Middle frontal gyrus (tissue), 1 donor: ENCODE results near the gene RNF103.
"Not testable (repeated sequence)": the region's sequence is repeated elsewhere in the genome, so short reads cannot be mapped to it uniquely, and the experiment has no call there.

ENCODE experiments used
- DNase-seq: peaks from one replicate; pipeline ENCODE4 v3.0.0-alpha.2; 2015; ENCODE audit warnings: low spot score; ENCODE audit errors: extremely low spot score

The RNF103 gene

GRCh38 chr2:86623494-86624266 is at the start of gene RNF103:
Gene RNF103, minus strand, starts transcription at chr2:86623865. Its CDS starts 979 bp downstream, at chr2:86622886.
- peak; percentile 91 for DNase-seq

GRCh38 chr2:86673011-86673410 is 49.3 kb upstream of the RNF103 start:
- no peak for DNase-seq

- no peak for DNase-seq
Observed at GRCh38 chr2:86672027-86672545, 48.4 kb upstream of the RNF103 start.

GRCh38 chr2:86671337-86671981 is 47.8 kb upstream of the RNF103 start:
- DNase-seq, result no peak

- DNase-seq, result not testable (repeated sequence)
Observed at GRCh38 chr2:86669323-86669722, 45.7 kb upstream of the RNF103 start.

GRCh38 chr2:86661333-86661732 is 37.7 kb upstream of the RNF103 start:
- no peak for DNase-seq

GRCh38 chr2:86650188-86650587 is 26.5 kb upstream of the RNF103 start:
- DNase-seq, result no peak

- no peak for DNase-seq
Observed at GRCh38 chr2:86649119-86649947, 25.7 kb upstream of the RNF103 start.

GRCh38 chr2:86648681-86649080 is 25.0 kb upstream of the RNF103 start:
- DNase-seq, result no peak

- DNase-seq, result no peak
Observed at GRCh38 chr2:86646865-86647264, 23.2 kb upstream of the RNF103 start.

GRCh38 chr2:86646329-86646728 is 22.7 kb upstream of the RNF103 start:
- DNase-seq, result no peak

- DNase-seq, result no peak
Observed at GRCh38 chr2:86645752-86646151, 22.1 kb upstream of the RNF103 start.

GRCh38 chr2:86638712-86639111 is 15.0 kb upstream of the RNF103 start:
- no peak for DNase-seq

- no peak for DNase-seq
Observed at GRCh38 chr2:86636842-86637241, 13.2 kb upstream of the RNF103 start.

GRCh38 chr2:86634352-86634751 is 10.7 kb upstream of the RNF103 start:
- no peak for DNase-seq

GRCh38 chr2:86633155-86633651 is 9.5 kb upstream of the RNF103 start:
- no peak for DNase-seq

- no peak for DNase-seq
Observed at GRCh38 chr2:86632672-86633071, 9.0 kb upstream of the RNF103 start.

- DNase-seq, result no peak
Observed at GRCh38 chr2:86631846-86632485, 8.3 kb upstream of the RNF103 start.

- no peak for DNase-seq
Observed at GRCh38 chr2:86628091-86628522, 4.4 kb upstream of the RNF103 start.

GRCh38 chr2:86627550-86627949 is 3.9 kb upstream of the RNF103 start:
- DNase-seq, result no peak

- no peak for DNase-seq
Observed at GRCh38 chr2:86625096-86625495, 1.4 kb upstream of the RNF103 start.
